ENCODE measurements around the gene DENND2C.

Gene DENND2C

DNA sequence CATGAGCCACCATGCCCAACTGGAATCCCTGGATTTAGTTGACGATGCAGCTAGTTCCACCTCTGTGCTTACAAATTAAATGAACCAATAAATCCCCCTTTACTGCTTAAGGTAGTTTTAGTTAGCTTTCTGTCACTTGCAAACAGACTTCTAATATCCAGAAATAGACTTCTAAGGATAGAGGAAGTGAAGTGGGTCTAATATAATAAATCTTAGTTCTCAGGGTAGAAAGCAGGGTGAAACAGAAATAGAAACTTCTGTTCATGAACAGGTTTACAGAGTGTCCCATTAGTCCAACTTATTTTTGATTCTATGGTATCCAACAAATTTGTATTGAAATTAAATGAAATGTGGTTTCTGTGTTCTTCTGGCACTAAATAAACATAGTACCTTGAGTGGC lies 108.5 kb downstream of the DENND2C start:
- no peak for TF ChIP-seq CTCF (conservative IDR thresholded peaks at IDR 0.05; ENCODE audit: low read length)
- H3K4me3 ChIP-seq (ENCODE audit: low read length), result no peak overlapping the region
- no peak for DNase-seq (ENCODE audit: low read depth)

DNA sequence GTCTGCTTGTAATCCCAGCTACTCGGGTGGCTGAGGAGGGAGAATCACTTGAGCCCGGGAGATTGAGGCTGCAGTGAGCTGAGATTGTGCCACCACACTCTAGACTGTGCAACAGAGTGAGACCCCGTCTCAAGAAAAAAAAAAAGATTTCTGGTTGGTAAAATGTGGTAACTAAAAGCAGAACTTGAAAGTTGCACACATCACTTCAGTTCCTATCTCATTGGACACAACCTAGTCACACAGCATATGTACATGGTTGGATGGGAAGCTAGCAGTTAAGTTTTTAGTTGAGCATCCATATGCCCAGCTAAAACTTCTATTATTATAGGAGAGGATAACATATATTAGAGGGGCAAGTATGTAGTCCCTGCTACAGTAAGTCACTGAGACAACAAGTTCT lies 110.5 kb downstream of the DENND2C start:
- no peak overlapping the region for H3K4me3 ChIP-seq (ENCODE audit: low read length)
- no peak for DNase-seq (ENCODE audit: low read depth)
- no peak for TF ChIP-seq CTCF (conservative IDR thresholded peaks at IDR 0.05; ENCODE audit: low read length)

DNA sequence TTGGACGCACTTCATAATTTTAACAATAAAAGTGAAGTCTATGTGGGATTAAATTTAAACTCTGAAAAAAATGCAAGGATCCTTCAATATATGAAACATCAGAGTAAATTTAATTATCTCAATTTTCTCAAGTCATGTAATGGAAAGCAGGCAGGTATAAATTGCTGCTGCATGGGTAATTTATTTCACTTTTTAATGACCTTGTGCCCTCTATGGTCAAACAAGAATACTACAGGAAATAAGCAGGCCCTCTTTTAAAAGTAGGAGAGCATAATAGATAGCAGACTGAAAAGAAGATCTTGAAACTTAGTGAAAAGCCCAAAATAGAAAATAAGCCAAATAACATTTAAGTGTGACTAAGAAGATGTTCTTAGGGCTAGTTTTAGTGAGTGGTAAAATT lies 111.3 kb downstream of the DENND2C start:
- TF ChIP-seq CTCF (conservative IDR thresholded peaks at IDR 0.05; ENCODE audit: low read length), result peak; percentile 44
- peak; percentile 6 for DNase-seq (ENCODE audit: low read depth)
- no peak overlapping the region for H3K4me3 ChIP-seq (ENCODE audit: low read length)

DNA sequence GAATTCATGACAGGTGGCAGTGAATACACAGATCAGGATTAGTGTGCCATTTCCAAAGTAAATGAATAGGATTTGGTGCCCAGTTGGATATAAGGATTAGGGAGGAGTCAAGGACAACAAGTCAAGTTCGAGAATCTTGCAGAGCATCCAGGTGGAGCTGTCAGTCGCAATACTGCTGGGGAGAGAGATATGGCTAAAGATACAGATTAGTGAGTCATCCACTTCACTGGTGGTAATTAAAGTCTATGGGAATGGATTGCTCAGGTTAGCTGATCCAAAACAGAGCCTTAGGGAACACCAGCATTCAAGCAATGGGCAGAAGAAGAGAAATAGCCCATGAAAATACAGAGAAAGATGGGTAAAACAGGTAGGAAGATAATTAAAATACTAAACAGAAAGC lies 115.3 kb downstream of the DENND2C start:
- TF ChIP-seq CTCF (conservative IDR thresholded peaks at IDR 0.05; ENCODE audit: low read length), result no peak
- DNase-seq (ENCODE audit: low read depth), result no peak
- no peak overlapping the region for H3K4me3 ChIP-seq (ENCODE audit: low read length)

DNA sequence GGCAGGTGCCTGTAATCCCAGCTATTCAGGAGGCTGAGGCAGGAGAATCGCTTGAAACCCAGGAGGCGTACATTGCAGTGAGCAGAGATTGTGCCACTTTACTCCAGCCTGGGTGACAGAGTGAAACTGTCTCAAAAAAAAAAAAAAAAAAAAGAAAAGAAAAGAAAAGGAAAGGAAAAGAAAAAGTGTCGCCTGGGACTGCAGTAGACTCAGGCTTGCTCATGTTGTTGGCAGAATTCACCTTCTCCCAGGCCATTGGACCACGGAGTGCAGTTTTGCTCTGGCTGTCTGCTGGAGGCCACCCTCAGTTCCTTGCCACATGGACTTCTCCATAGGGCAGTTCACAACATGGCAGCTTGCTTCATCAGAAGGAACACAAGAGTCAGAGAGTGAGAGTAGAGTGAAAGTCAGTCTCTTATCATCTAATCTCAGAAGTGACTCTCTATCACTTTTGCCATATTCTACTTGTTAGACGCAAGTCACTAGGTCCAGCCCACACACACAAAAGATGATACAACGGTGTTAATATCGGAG lies 117.7 kb downstream of the DENND2C start:
- no peak overlapping the region for H3K4me3 ChIP-seq (ENCODE audit: low read length)
- no peak for TF ChIP-seq CTCF (conservative IDR thresholded peaks at IDR 0.05; ENCODE audit: low read length)
- DNase-seq (ENCODE audit: low read depth), result no peak

- DNase-seq (ENCODE audit: low read depth), result no peak
- no peak for TF ChIP-seq CTCF (conservative IDR thresholded peaks at IDR 0.05; ENCODE audit: low read length)
Measured at GRCh38 chr1:114551400-114551799, 118.4 kb downstream of the DENND2C start.

DNA sequence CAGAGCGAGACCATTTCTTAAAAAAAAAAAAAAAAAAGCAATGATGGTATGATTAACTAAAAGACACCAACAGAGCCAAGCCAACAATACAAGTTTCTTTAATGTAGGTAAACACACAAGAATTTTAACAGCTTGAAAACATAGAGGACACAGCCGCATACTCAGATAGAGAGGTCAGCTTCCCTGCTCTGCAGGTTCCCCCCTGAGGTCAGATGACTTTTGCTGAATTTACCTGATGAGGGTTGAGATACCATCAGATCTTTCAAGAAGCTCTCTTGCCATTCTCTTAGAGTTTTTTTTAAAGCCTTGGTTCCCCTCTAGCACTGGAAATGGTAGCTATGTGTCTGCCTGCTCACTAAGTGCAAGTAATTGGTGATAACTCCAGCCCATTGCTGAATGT lies 119.5 kb downstream of the DENND2C start:
- no peak overlapping the region for H3K4me3 ChIP-seq (ENCODE audit: low read length)
- DNase-seq (ENCODE audit: low read depth), result no peak
- TF ChIP-seq CTCF (conservative IDR thresholded peaks at IDR 0.05; ENCODE audit: low read length), result no peak

More at GRCh38 chr1:114551400-114551799, 118.4 kb downstream of the DENND2C start:
- H3K4me3 ChIP-seq (ENCODE audit: low read length), result no peak overlapping the region

All from AG10803 (cell line).